Pericardium fibroblast (primary cell): ENCODE data around the gene TKTL1. TPM values are rescaled to one million over a fixed set of nuclear protein-coding genes. Genes with fewer than 3 reads are reported as not detected.

ENCODE experiments used
- total RNA-seq: library from RNA; depleted of rRNA; stranded (reverse); fragments of >200 nt; gene quantifications from 2 replicates; pipeline ENCODE4 v1.2.3, GENCODE V29; 2015

TKTL1 gene, protein sequence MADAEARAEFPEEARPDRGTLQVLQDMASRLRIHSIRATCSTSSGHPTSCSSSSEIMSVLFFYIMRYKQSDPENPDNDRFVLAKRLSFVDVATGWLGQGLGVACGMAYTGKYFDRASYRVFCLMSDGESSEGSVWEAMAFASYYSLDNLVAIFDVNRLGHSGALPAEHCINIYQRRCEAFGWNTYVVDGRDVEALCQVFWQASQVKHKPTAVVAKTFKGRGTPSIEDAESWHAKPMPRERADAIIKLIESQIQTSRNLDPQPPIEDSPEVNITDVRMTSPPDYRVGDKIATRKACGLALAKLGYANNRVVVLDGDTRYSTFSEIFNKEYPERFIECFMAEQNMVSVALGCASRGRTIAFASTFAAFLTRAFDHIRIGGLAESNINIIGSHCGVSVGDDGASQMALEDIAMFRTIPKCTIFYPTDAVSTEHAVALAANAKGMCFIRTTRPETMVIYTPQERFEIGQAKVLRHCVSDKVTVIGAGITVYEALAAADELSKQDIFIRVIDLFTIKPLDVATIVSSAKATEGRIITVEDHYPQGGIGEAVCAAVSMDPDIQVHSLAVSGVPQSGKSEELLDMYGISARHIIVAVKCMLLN
- not detected in 2 replicates for total RNA-seq

DNA sequence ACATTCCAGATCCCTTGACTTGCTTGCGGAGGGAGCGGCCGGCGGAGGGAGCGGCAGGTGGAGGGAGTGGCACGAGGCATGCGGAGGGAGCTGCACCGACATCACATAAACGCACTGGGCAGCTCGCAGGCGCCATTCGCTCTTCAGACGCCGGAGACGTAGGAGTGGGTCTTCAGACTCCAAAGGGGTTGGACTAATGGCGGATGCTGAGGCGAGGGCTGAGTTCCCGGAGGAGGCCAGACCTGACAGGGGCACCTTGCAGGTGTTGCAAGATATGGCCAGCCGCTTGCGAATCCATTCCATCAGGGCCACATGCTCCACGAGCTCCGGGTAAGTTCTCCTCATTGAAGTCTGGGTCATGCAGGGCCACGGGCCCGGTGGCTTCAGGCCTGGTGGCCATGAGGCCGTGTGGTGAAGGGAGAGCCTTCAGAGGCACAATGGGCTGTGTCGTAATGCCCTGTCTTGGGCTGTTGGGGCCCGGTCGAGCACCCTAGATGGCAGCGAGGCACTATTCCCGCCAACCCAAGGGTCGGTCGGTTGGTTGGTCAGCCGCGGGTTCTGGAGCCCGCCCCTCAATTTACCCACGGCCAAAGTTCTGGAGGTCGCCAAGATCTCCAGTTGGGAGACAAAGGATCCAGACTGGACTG, at the start of gene TKTL1:
Gene TKTL1, plus strand, starts transcription at position 132 of the 647 bp plus-strand sequence. Its CDS starts 65 bp downstream, at position 197.

GRCh38 chrX:154257282-154257681, 38.3 kb upstream of the TKTL1 start, which contains the start of gene OPN1MW3:
OPN1MW3 (plus strand) TSS chrX:154257582; CDS start chrX:154257620, 38 bp downstream.

GRCh38 chrX:154294791-154295574, 612 bp upstream of the TKTL1 start, which contains the start of gene TEX28:
TEX28 (minus strand) TSS chrX:154295124; CDS start chrX:154292117, 3,007 bp downstream.

DNA sequence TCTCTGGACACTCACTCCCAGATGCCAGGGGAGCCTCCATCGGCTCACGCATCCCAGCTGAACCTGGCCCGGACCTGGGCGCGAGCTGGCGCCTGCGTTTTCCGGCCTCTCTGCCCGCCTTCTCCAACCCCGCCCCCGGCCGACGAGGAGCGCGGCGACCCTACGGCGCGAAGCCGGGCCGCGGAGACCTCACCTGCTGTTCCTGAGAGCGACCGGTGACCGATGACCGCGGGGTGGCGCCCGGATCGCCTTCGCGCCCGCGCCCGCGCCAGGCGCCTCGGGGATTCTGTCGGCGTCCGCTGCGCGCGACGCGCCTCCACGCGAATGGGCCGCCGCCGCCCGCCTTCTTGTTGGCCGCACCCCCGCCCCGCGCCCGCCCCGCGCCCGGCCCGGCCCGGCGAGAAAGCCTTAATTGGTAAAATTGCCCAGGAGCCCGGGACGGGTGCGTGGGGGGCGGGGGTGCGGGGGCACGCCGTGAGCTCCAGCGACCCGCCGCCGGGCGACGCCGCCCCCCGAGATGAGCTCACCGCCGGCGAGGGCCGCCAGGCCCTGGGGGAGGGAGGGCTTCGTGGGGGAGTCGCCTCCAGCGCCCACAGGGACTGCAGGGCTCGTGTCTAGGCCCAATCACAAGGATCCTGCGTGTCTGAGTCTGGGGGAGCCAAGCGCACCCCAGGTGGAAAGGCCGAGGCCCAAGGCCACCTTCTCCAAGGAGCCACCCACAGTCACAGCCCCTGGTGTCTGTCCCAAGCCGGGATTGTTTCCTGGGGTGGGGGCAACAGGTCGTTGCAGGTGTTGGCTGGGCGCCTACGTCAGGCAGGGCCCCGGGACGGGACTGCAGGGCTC, 78.9 kb downstream of the TKTL1 start, which contains the start of gene FLNA:
Gene FLNA, minus strand, starts transcription at position 322 of the 843 bp plus-strand sequence. CDS start 3,389 bp downstream, outside the sequence.

GRCh38 chrX:154378799-154379568, 83.4 kb downstream of the TKTL1 start, which contains the start of gene EMD:
EMD (plus strand) TSS chrX:154379295; CDS start chrX:154379485, 190 bp downstream.

Other genes with a start within 250 kb of the TKTL1 start
- 17.6 and 19.4 TPM in 2 replicates for gene MECP2, start 198.1 kb upstream of the TKTL1 start, total RNA-seq
- gene OPN1LW, start 151.6 kb upstream of the TKTL1 start, total RNA-seq: not detected in 2 replicates
- not detected in 2 replicates for gene OPN1MW, start 113.2 kb upstream of the TKTL1 start, total RNA-seq
- gene OPN1MW2, start 76.0 kb upstream of the TKTL1 start, total RNA-seq: not detected in 2 replicates
- not detected in 2 replicates for gene OPN1MW3, start 38.2 kb upstream of the TKTL1 start, total RNA-seq
- not detected in 2 replicates for gene TEX28, start 671 bp upstream of the TKTL1 start, total RNA-seq
- gene FLNA, start 78.8 kb downstream of the TKTL1 start, total RNA-seq: 918 and 2,171 TPM in 2 replicates
- 73.5 and 86.1 TPM in 2 replicates for gene EMD, start 83.5 kb downstream of the TKTL1 start, total RNA-seq
- gene RPL10, start 102.6 kb downstream of the TKTL1 start, total RNA-seq: 9,658 and 12,949 TPM in 2 replicates
- gene DNASE1L1, start 113.5 kb downstream of the TKTL1 start, total RNA-seq: 33.7 and 34.2 TPM in 2 replicates
- 17.0 and 23.9 TPM in 2 replicates for gene TAFAZZIN, start 115.7 kb downstream of the TKTL1 start, total RNA-seq
- gene ATP6AP1, start 132.9 kb downstream of the TKTL1 start, total RNA-seq: 43.3 and 50.6 TPM in 2 replicates
- gene GDI1, start 141.4 kb downstream of the TKTL1 start, total RNA-seq: 89.5 and 101 TPM in 2 replicates
- gene FAM50A, start 148.3 kb downstream of the TKTL1 start, total RNA-seq: 42.2 and 65.5 TPM in 2 replicates
- gene PLXNA3, start 162.5 kb downstream of the TKTL1 start, total RNA-seq: 14.9 and 41.3 TPM in 2 replicates
- 45.6 and 72.6 TPM in 2 replicates for gene LAGE3, start 183.5 kb downstream of the TKTL1 start, total RNA-seq
- gene UBL4A, start 190.8 kb downstream of the TKTL1 start, total RNA-seq: 30.6 and 37.0 TPM in 2 replicates
- gene SLC10A3, start 194.8 kb downstream of the TKTL1 start, total RNA-seq: 30.8 and 32.3 TPM in 2 replicates
- gene FAM3A, start 220.4 kb downstream of the TKTL1 start, total RNA-seq: 41.6 and 42.7 TPM in 2 replicates